Bronchial epithelial cell (primary cell): ENCODE data around the gene TMPRSS11D. TPM values are rescaled to one million over a fixed set of nuclear protein-coding genes. Genes with fewer than 3 reads are reported as not detected.

Experiments
- DNase-seq: peaks from one replicate; pipeline ENCODE4 v3.0.0-alpha.2; 2010; ENCODE audit warnings: low read depth
- FAIRE-seq: peaks from 2 replicates; lab custom pipeline; 2011; peaks lifted over from hg19 to GRCh38; lab: Jason Lieb, UNC
- H3K27me3 ChIP-seq: 2 replicates; pipeline ENCODE4 v1.5.1; 2011; ENCODE audit warnings: low read length; ENCODE audit not compliant: control insufficient read depth, insufficient read depth
- H3K36me3 ChIP-seq: 2 replicates; pipeline ENCODE4 v1.5.1; 2011; ENCODE audit warnings: low read length; ENCODE audit not compliant: control insufficient read depth, insufficient read depth
- H3K4me3 ChIP-seq: 2 replicates; pipeline ENCODE4 v1.5.1; 2011; ENCODE audit warnings: mild to moderate bottlenecking, low read depth, low read length, control low read depth
- total RNA-seq: library from RNA; depleted of rRNA; stranded (reverse); fragments of >200 nt; gene quantifications from 2 replicates; pipeline ENCODE4 v1.2.1, GENCODE V29; 2014
- TF ChIP-seq, protein P1 (sequence below): IDR thresholded peaks from 2 replicates; pipeline ENCODE4 v1.5.1; 2011; ENCODE audit warnings: mild to moderate bottlenecking, moderate library complexity, low read length, control low read depth, inconsistent platforms; ENCODE audit not compliant: insufficient read depth, severe bottlenecking

Gene TMPRSS11D
- total RNA-seq, 1 donor from 2014 or later: 8.7 TPM

DNA sequence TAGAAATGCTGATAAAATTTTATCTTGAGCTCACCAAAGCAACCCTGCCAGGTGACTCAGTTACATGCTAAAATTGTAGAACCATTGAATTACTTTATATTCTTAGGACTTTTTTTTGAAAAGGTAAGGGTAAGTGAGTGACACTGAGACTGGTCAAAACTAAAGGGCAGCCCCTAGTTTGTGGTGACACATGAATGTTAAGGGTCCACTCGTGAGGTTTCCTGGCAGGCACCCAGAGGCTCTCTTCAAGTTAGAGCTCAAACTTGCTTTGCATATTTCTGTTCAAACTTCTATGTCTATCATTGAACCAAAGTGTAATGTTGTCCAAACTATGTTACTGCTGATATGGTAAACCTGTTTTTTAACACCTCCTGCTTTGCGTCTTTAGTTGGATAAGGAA lies 30.5 kb downstream of the TMPRSS11D start:
- DNase-seq: no peak
- no peak for FAIRE-seq
- Histone ChIP-seq H3K36me3 (no peaks in the 10 kb centered on the region), H3K4me3 (no peak overlapping the region), H3K27me3 (no peaks in the 10 kb centered on the region)
- TF ChIP-seq, protein P1, sequence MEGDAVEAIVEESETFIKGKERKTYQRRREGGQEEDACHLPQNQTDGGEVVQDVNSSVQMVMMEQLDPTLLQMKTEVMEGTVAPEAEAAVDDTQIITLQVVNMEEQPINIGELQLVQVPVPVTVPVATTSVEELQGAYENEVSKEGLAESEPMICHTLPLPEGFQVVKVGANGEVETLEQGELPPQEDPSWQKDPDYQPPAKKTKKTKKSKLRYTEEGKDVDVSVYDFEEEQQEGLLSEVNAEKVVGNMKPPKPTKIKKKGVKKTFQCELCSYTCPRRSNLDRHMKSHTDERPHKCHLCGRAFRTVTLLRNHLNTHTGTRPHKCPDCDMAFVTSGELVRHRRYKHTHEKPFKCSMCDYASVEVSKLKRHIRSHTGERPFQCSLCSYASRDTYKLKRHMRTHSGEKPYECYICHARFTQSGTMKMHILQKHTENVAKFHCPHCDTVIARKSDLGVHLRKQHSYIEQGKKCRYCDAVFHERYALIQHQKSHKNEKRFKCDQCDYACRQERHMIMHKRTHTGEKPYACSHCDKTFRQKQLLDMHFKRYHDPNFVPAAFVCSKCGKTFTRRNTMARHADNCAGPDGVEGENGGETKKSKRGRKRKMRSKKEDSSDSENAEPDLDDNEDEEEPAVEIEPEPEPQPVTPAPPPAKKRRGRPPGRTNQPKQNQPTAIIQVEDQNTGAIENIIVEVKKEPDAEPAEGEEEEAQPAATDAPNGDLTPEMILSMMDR: no peak

DNA sequence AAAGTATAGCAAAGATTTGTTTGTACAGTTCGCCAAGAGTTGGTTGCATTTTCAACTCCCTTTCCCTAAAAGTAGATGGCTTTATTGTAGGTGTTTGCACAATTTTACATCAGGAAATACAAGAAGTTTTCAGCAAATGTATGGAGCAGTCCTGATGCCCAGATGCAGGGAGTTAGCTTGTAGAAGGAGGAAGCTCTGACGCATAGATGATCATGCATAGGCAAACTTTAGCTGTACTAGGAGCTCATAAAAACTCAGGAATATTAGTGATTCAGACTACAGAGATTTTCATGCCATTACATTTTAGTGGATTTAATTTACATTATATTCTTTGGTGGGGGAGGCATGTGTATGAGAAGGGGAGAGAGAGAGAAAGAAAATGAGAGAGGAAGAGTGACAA lies 62.9 kb downstream of the TMPRSS11D start:
- FAIRE-seq (no peak), DNase-seq (no peak)
- no peaks in the 10 kb centered on the region for H3K27me3 ChIP-seq
- no peaks in the 10 kb centered on the region for H3K36me3 ChIP-seq
- TF ChIP-seq, protein P1: no peak
- H3K4me3 ChIP-seq: no peak overlapping the region

DNA sequence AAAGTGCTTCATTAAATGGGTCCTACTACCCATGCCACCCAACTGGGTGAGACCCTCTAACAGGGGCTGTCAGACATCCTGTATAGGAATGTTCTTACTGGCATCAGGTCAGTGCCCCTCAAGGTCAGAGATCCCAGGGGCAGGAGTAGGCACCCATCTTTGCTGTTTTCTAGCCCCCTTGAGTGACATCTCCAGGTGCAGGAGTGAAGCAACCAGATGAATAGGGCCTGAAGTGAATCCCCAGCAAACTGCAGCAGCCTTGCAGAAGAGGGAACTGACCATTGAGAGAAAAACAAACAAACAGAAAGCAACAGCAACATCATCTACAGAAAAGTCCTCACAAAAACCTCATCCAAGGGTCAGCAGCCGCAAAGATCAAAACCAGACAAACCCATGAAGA lies 73.8 kb downstream of the TMPRSS11D start:
- FAIRE-seq (peak; percentile 50), DNase-seq (no peak)
- TF ChIP-seq, protein P1: no peak
- Histone ChIP-seq H3K27me3 (no peaks in the 10 kb centered on the region), H3K36me3 (no peaks in the 10 kb centered on the region), H3K4me3 (no peak overlapping the region)

DNA sequence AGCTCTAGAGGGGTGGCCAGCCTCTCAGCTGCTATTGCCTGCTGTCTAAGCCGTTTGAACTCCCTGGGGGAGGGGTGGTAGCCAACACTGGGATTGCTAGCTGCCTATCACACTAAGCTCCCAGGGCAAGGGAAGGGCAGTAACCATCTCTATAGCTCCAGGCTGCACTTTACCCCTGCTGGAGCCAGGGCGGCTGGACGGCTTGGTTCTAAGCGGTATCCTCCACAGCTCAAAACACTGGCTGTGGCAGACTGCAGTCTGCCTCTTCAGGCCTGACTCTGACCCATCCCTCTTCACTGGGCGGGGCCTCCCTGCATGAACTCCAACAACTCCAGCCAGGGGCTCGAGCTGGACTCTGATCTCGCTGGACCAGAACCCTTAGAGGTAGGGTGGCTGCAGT lies 74.3 kb downstream of the TMPRSS11D start:
- DNase-seq: no peak
- no peak overlapping the region for H3K4me3 ChIP-seq
- H3K27me3 ChIP-seq: no peaks in the 10 kb centered on the region
- FAIRE-seq: no peak
- TF ChIP-seq, protein P1: no peak
- no peaks in the 10 kb centered on the region for H3K36me3 ChIP-seq

DNA sequence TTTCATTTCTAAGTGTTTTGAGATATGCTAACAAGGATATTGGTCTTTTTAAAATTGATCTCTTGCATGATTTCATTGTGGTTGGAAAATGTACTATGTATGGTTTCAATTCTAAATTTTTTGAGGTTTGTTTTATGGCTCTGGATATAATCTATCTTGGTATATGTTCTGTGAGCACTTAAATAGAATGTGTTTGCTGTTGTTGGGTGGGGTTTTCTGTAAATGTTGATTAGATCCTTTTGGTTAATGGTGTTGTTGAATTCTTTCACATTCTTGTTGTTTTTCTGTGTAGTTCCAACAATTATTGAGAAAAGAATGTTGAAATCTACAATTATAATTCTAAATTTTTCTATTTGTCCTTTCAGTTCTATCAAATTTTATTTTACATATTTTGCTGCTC lies 87.0 kb downstream of the TMPRSS11D start:
- DNase-seq (no peak), FAIRE-seq (no peak)
- H3K36me3 ChIP-seq: no peaks in the 10 kb centered on the region
- H3K27me3 ChIP-seq: no peaks in the 10 kb centered on the region
- no peak overlapping the region for H3K4me3 ChIP-seq
- TF ChIP-seq, protein P1: no peak

DNA sequence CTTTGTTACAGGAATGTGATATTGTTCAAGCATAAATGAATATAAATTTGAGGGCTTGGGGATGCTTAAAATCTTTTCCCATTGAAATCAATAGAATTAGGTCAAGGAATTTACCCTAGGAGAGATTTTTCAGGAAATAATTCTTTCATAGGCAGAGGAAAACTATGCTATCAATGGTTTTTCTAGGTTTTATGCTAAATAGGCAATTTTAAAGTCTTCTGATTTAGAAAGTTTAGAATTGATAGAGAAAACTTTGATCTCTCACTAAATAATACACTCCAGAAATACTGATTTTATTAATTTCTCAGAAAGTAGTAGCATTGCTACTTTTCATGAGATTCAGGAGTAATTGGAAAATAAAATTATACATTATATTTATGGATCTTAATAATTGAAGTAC lies 93.1 kb downstream of the TMPRSS11D start:
- TF ChIP-seq, protein P1: no peak
- Histone ChIP-seq H3K4me3 (no peak overlapping the region), H3K36me3 (no peaks in the 10 kb centered on the region), H3K27me3 (no peaks in the 10 kb centered on the region)
- FAIRE-seq (no peak), DNase-seq (no peak)
